ENCODE measurements around the gene SHQ1. TPM values are rescaled to one million over a fixed set of nuclear protein-coding genes. Genes with fewer than 3 reads are reported as not detected.

SHQ1 gene
- total and polyA plus RNA-seq, 7 donors: 7.9 to 17.4 (median 9.6) TPM

Other genes starting within 250 kb of the SHQ1 start
- gene GXYLT2, start 39.6 kb upstream of the SHQ1 start, total RNA-seq: 10 to 100 TPM in 1 of 4 donors, 1 to 10 TPM in 3; 3.1 to 17.4 (median 7.3) TPM
- 10 to 100 TPM in 1 of 3 donors, 1 to 10 TPM in 2; 1.4 to 12.0 (median 1.6) TPM for gene GXYLT2, start 39.6 kb upstream of the SHQ1 start, polyA plus RNA-seq
- 10 to 100 TPM; 28.8 to 53.2 (median 38.3) TPM for gene PPP4R2, start 148.4 kb upstream of the SHQ1 start, total RNA-seq
- gene PPP4R2, start 148.4 kb upstream of the SHQ1 start, polyA plus RNA-seq: 10 to 100 TPM; 20.3 to 34.0 (median 21.0) TPM
- 10 to 100 TPM in 1 of 4 donors, 1 to 10 TPM in 3; 2.9 to 14.7 (median 5.7) TPM for gene EBLN2, start 213.2 kb upstream of the SHQ1 start, total RNA-seq
- 1 to 10 TPM in 1 of 3 donors, not detected in 2; 1.1 TPM for gene EBLN2, start 213.2 kb upstream of the SHQ1 start, polyA plus RNA-seq

Measured in sigmoid colon (tissue), 7 donors.